HUES48 (cell line): ENCODE results near the gene HUS1.
"Not testable (repeated sequence)": the region's sequence is repeated elsewhere in the genome, so short reads cannot be mapped to it uniquely, and the experiment has no call there.

ENCODE experiments used
- H3K27ac ChIP-seq: one replicate; pipeline ENCODE4 v1.7.0; 2013; ENCODE audit warnings: low read depth, low read length, inconsistent platforms
- H3K27me3 ChIP-seq: 2 replicates; pipeline ENCODE4 v1.6.1; 2013; ENCODE audit warnings: mild to moderate bottlenecking, low read length; ENCODE audit not compliant: control insufficient read depth, insufficient read depth
- H3K36me3 ChIP-seq: 2 replicates; pipeline ENCODE4 v1.6.1; 2013; ENCODE audit warnings: low read length; ENCODE audit not compliant: control insufficient read depth, insufficient read depth
- H3K4me1 ChIP-seq: 2 replicates; pipeline ENCODE4 v1.6.1; 2013; ENCODE audit warnings: mild to moderate bottlenecking, low read length; ENCODE audit not compliant: control insufficient read depth, insufficient read depth
- H3K4me3 ChIP-seq: 2 replicates; pipeline ENCODE4 v1.5.1; 2013; ENCODE audit warnings: mild to moderate bottlenecking, low read depth, low read length
- H3K9ac ChIP-seq: 2 replicates; pipeline ENCODE4 v1.6.1; 2013; ENCODE audit warnings: mild to moderate bottlenecking, low read depth, low read length, moderate library complexity
- H3K9me3 ChIP-seq: 2 replicates; pipeline ENCODE4 v1.6.1; 2013; ENCODE audit warnings: low read length; ENCODE audit not compliant: control insufficient read depth, insufficient read depth

Gene HUS1

GRCh38 chr7:47937065-47937687 lies 42.2 kb downstream of the HUS1 start:
- peaks cover 26% of the 10 kb centered on the region for H3K4me1 ChIP-seq
- H3K9me3 ChIP-seq, result no peaks in the 10 kb centered on the region

GRCh38 chr7:47936323-47936722 lies 43.1 kb downstream of the HUS1 start:
- H3K4me3 ChIP-seq, result no peak overlapping the region
- H3K27me3 ChIP-seq, result no peaks in the 10 kb centered on the region
- H3K27ac ChIP-seq, result no peak overlapping the region
- H3K4me1 ChIP-seq, result peaks cover 18% of the 10 kb centered on the region
- no peaks in the 10 kb centered on the region for H3K9me3 ChIP-seq
- no peak overlapping the region for H3K9ac ChIP-seq
- H3K36me3 ChIP-seq, result no peaks in the 10 kb centered on the region

More at GRCh38 chr7:47937065-47937687, 42.2 kb downstream of the HUS1 start:
- H3K9ac ChIP-seq, result no peak overlapping the region
- no peak overlapping the region for H3K4me3 ChIP-seq
- H3K27ac ChIP-seq, result no peak overlapping the region
- no peaks in the 10 kb centered on the region for H3K36me3 ChIP-seq
- H3K27me3 ChIP-seq, result no peaks in the 10 kb centered on the region

- Histone ChIP-seq H3K4me1 (0 out of 2 replicates have a peak, but pooled peaks cover 9% of the 10 kb centered on the region), H3K36me3 (no peaks in the 10 kb centered on the region), H3K9me3 (no peaks in the 10 kb centered on the region), H3K27me3 (no peaks in the 10 kb centered on the region), H3K9ac (no peak overlapping the region), H3K27ac (no peak overlapping the region), H3K4me3 (no peak overlapping the region)
Measured at GRCh38 chr7:47935336-47935735, 44.1 kb downstream of the HUS1 start.

- Histone ChIP-seq H3K9me3 (no peaks in the 10 kb centered on the region), H3K4me1 (0 out of 2 replicates have a peak, but pooled peaks cover 9% of the 10 kb centered on the region), H3K4me3 (no peak overlapping the region), H3K36me3 (no peaks in the 10 kb centered on the region), H3K27ac (no peak overlapping the region), H3K9ac (no peak overlapping the region), H3K27me3 (no peaks in the 10 kb centered on the region)
Measured at GRCh38 chr7:47934831-47935230, 44.6 kb downstream of the HUS1 start.

GRCh38 chr7:47933215-47933614 lies 46.2 kb downstream of the HUS1 start:
- no peaks in the 10 kb centered on the region for H3K36me3 ChIP-seq
- no peak overlapping the region for H3K9ac ChIP-seq
- 0 out of 2 replicates have a peak, but pooled peaks cover 9% of the 10 kb centered on the region for H3K4me1 ChIP-seq
- no peaks in the 10 kb centered on the region for H3K27me3 ChIP-seq
- no peak overlapping the region for H3K27ac ChIP-seq
- no peaks in the 10 kb centered on the region for H3K9me3 ChIP-seq
- H3K4me3 ChIP-seq, result no peak overlapping the region

GRCh38 chr7:47932466-47933037 lies 46.9 kb downstream of the HUS1 start:
- Histone ChIP-seq H3K36me3 (no peaks in the 10 kb centered on the region), H3K9me3 (no peaks in the 10 kb centered on the region), H3K4me1 (0 out of 2 replicates have a peak, but pooled peaks cover 7% of the 10 kb centered on the region), H3K27ac (no peak overlapping the region), H3K27me3 (no peaks in the 10 kb centered on the region), H3K4me3 (no peak overlapping the region), H3K9ac (no peak overlapping the region)

- H3K4me1 ChIP-seq, result 0 out of 2 replicates have a peak, but pooled peaks cover 4% of the 10 kb centered on the region
Measured at GRCh38 chr7:47932016-47932415, 47.4 kb downstream of the HUS1 start.

GRCh38 chr7:47931005-47932004 lies 48.1 kb downstream of the HUS1 start:
- Histone ChIP-seq H3K4me3 (no peak overlapping the region), H3K9me3 (no peaks in the 10 kb centered on the region), H3K27ac (no peak overlapping the region), H3K36me3 (no peaks in the 10 kb centered on the region), H3K9ac (no peak overlapping the region), H3K27me3 (no peaks in the 10 kb centered on the region), H3K4me1 (0 out of 2 replicates have a peak, but pooled peaks cover 4% of the 10 kb centered on the region)

More at GRCh38 chr7:47932016-47932415, 47.4 kb downstream of the HUS1 start:
- H3K4me3 ChIP-seq, result no peak overlapping the region
- no peak overlapping the region for H3K27ac ChIP-seq
- H3K36me3 ChIP-seq, result no peaks in the 10 kb centered on the region
- no peak overlapping the region for H3K9ac ChIP-seq
- no peaks in the 10 kb centered on the region for H3K9me3 ChIP-seq
- no peaks in the 10 kb centered on the region for H3K27me3 ChIP-seq

GRCh38 chr7:47924266-47924665 lies 55.1 kb downstream of the HUS1 start:
- no peaks in the 10 kb centered on the region for H3K9me3 ChIP-seq
- no peaks in the 10 kb centered on the region for H3K27me3 ChIP-seq
- H3K9ac ChIP-seq, result no peak overlapping the region
- H3K4me1 ChIP-seq, result no peaks in the 10 kb centered on the region
- no peaks in the 10 kb centered on the region for H3K36me3 ChIP-seq
- no peak overlapping the region for H3K27ac ChIP-seq
- no peak overlapping the region for H3K4me3 ChIP-seq

- H3K4me1 ChIP-seq, H3K9ac ChIP-seq, H3K36me3 ChIP-seq, H3K27me3 ChIP-seq, H3K9me3 ChIP-seq, H3K4me3 ChIP-seq, H3K27ac ChIP-seq: not testable (repeated sequence)
Measured at GRCh38 chr7:47923081-47923875, 56.1 kb downstream of the HUS1 start.
